A549 (cell line): ENCODE data around the gene PNPLA3. TPM values are rescaled to one million over a fixed set of nuclear protein-coding genes. Genes with fewer than 3 reads are reported as not detected.

Experiments
- ATAC-seq, 2 experiments: fragments of 200-7000 bp in 1 of 2; fragments of >200 bp in 1 of 2; cut with Nextera tagmentation in 1 of 2; cut with Tn5 transposase in 1 of 2; 3 replicates each; pipeline versions ENCODE4 v1.8.0 to v1.9.1; 2018 to 2020; ENCODE audit warnings: mild to moderate bottlenecking in 1 of 2, moderate library complexity in 1 of 2
- CTCF ChIA-PET: fragments of 300-600 bp; sonication (Branson Sonifier 250); formaldehyde crosslinking; extraction: SDS; loops from one replicate; lab custom pipeline; 2021; ENCODE audit warnings: antibody characterized with exemption, inconsistent platforms; lab: Yijun Ruan, JAX
- POLR2A ChIA-PET: fragments of 350-600 bp; formaldehyde crosslinking; extraction: SDS; loops from one replicate; lab custom pipeline; 2021; ENCODE audit warnings: antibody characterized with exemption, inconsistent platforms; lab: Yijun Ruan, JAX
- DNase-seq, 2 experiments: peaks; one replicate each; pipeline versions ENCODE4 v3.0.0 to v3.0.0-alpha.2; 2011 to 2016; ENCODE audit warnings: low read depth in 1 of 2, low spot score in 1 of 2
- FAIRE-seq: peaks from 2 replicates; lab custom pipeline; 2011; peaks lifted over from hg19 to GRCh38; lab: Jason Lieb, UNC
- H3K27ac ChIP-seq, 2 experiments: fragments of >200 bp; sonication (Bioruptor Twin); formaldehyde crosslinking; 3 replicates each; pipeline ENCODE4 v1.5.1; 2016 to 2017
- H3K4me1 ChIP-seq: fragments of >200 bp; sonication (Bioruptor Twin); formaldehyde crosslinking; 3 replicates; pipeline ENCODE4 v1.6.1; 2016
- H3K4me2 ChIP-seq: fragments of >200 bp; sonication (Bioruptor Twin); formaldehyde crosslinking; 3 replicates; pipeline ENCODE4 v1.6.1; 2016
- H3K4me3 ChIP-seq: fragments of >200 bp; sonication (Bioruptor Twin); formaldehyde crosslinking; 3 replicates; pipeline ENCODE4 v1.5.1; 2016
- H3K9me3 ChIP-seq: fragments of >200 bp; sonication (Bioruptor Twin); formaldehyde crosslinking; 3 replicates; pipeline ENCODE4 v1.6.1; 2016
- BHLHE40 ChIP-seq: IDR thresholded peaks from 2 replicates; pipeline ENCODE4 v1.6.1; 2012; ENCODE audit warnings: low read depth, low read length, inconsistent platforms
- CBX2 ChIP-seq: fragments of 200-600 bp; sonication (generic); IDR thresholded peaks from 2 replicates; pipeline ENCODE4 v1.6.1; 2016; ENCODE audit warnings: low read depth, mild to moderate bottlenecking, borderline replicate concordance
- CEBPB ChIP-seq, 2 experiments: fragments of >200 bp in 1 of 2; sonication (Bioruptor Twin) in 1 of 2; formaldehyde crosslinking in 1 of 2; IDR thresholded peaks; 2 replicates each; pipeline ENCODE4 v1.6.1; 2012 to 2016
- EHF ChIP-seq: fragments of 250-450 bp; sonication (Bioruptor Pico); IDR thresholded peaks from 2 replicates; pipeline ENCODE4 v1.5.0; 2020; ENCODE audit warnings: mild to moderate bottlenecking
- EP300 ChIP-seq, 2 experiments: fragments of >200 bp; sonication (Bioruptor Twin); formaldehyde crosslinking; IDR thresholded peaks; 2 replicates in 1 of 2; 3 replicates in 1 of 2; pipeline ENCODE4 v1.6.1; 2016 to 2017
- FOSL2 ChIP-seq, 2 experiments: fragments of 450-650 bp in 1 of 2; fragments of >200 bp in 1 of 2; sonication (Bioruptor Twin) in 1 of 2; formaldehyde crosslinking; IDR thresholded peaks; 2 replicates each; pipeline versions ENCODE4 v1.5.0 to v1.6.1; 2016 to 2020; ENCODE audit warnings: mild to moderate bottlenecking in 1 of 2, moderate library complexity in 1 of 2
- GATA3 ChIP-seq: IDR thresholded peaks from 2 replicates; pipeline ENCODE4 v1.6.1; 2012; ENCODE audit warnings: borderline replicate concordance
- HDAC2 ChIP-seq: fragments of 200-600 bp; sonication (generic); IDR thresholded peaks from 2 replicates; pipeline ENCODE4 v1.6.1; 2016
- HEYL ChIP-seq: fragments of 250-450 bp; sonication (Bioruptor Pico); IDR thresholded peaks from 2 replicates; pipeline ENCODE4 v1.8.0; 2021; ENCODE audit warnings: mild to moderate bottlenecking, moderate library complexity
- HOXB5 ChIP-seq: fragments of 250-450 bp; sonication (Bioruptor Pico); IDR thresholded peaks from 2 replicates; pipeline ENCODE4 v1.5.0; 2020; ENCODE audit warnings: mild to moderate bottlenecking, moderate library complexity
- JUNB ChIP-seq: fragments of >200 bp; sonication (Bioruptor Twin); formaldehyde crosslinking; IDR thresholded peaks from 2 replicates; pipeline ENCODE4 v1.6.1; 2016
- MYC ChIP-seq: IDR thresholded peaks from 2 replicates; pipeline ENCODE4 v1.6.1; 2012; ENCODE audit warnings: mild to moderate bottlenecking, inconsistent platforms, low read length, improper control_type of control experiment, borderline replicate concordance
- NPAS2 ChIP-seq: fragments of 250-450 bp; sonication (Bioruptor Pico); IDR thresholded peaks from 2 replicates; pipeline ENCODE4 v1.8.0; 2022; ENCODE audit warnings: mild to moderate bottlenecking, moderate library complexity, borderline replicate concordance
- NR3C1 ChIP-seq: fragments of >200 bp; sonication (Bioruptor Twin); formaldehyde crosslinking; IDR thresholded peaks from 3 replicates; pipeline ENCODE4 v1.6.1; 2017
- POLR2A ChIP-seq: IDR thresholded peaks from 2 replicates; pipeline ENCODE4 v1.6.1; 2012; ENCODE audit warnings: mild to moderate bottlenecking, low read length
- RCOR1 ChIP-seq: fragments of 150-350 bp; IDR thresholded peaks from 2 replicates; pipeline ENCODE4 v1.6.1; 2014; ENCODE audit warnings: antibody characterized with exemption, low read length, low read depth
- SMC3 ChIP-seq: fragments of >200 bp; sonication (Bioruptor Twin); formaldehyde crosslinking; IDR thresholded peaks from 3 replicates; pipeline ENCODE4 v1.6.1; 2018; ENCODE audit warnings: inconsistent platforms
- SREBF2 ChIP-seq: fragments of 450-650 bp; IDR thresholded peaks from 2 replicates; pipeline ENCODE4 v1.6.1; 2014; ENCODE audit warnings: mild to moderate bottlenecking, moderate library complexity
- TFCP2L1 ChIP-seq: fragments of 250-450 bp; sonication (Bioruptor Pico); IDR thresholded peaks from 2 replicates; pipeline ENCODE4 v1.5.0; 2021; ENCODE audit warnings: mild to moderate bottlenecking
- WGBS: methylation state at CpG from one replicate; pipeline ENCODE4 v1.1.6; 2017; ENCODE audit errors: missing lambda C conversion rate; 5-methylcytosine and 5-hydroxymethylcytosine counted together
- polyA plus RNA-seq, 4 experiments: library from polyadenylated mRNA; depleted of rRNA in 3 of 4; stranded (reverse); fragments of >200 nt; fragmentation: RNase III in 1 of 4; extraction: RNeasy Plus Mini Kit Qiagen cat#74134 plus additional on column Dnase treatment in 1 of 4; gene quantifications; 2 replicates in 3 of 4; 3 replicates in 1 of 4; pipeline ENCODE4 v1.2.3, GENCODE V29; 2011 to 2017
- TF ChIP-seq, protein P1 (sequence below): fragments of 150-350 bp; IDR thresholded peaks from 2 replicates; pipeline ENCODE4 v1.6.1; 2014; ENCODE audit warnings: low read depth, mild to moderate bottlenecking, low read length
- TF ChIP-seq, protein P2 (sequence below): fragments of >200 bp; sonication (Bioruptor Twin); formaldehyde crosslinking; IDR thresholded peaks from 3 replicates; pipeline ENCODE4 v1.6.1; 2016

PNPLA3 gene
- polyA plus RNA-seq, 2 of the 4 experiments (the other 2 are of a cell fraction) = 1.3 to 1.8 TPM

DNA sequence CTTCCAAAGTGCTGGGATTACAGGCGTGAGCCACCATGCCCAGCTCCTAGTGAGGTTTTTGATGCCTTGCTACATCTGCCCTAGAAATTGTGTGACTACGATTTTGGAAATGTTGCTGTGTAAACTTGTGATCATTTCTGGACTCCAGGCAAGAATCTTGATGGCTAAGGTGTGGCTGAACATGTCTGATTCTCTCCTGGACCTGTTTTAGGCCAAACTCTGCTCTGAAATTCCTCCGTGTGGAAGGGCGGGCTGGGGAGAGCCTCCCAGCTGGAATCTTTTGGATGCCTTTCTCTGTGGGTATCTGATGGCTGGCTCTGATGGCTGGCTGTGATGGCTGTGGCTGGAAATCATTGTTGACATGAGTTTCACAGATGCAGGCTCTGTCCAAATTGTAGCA lies 8.2 kb downstream of the PNPLA3 start:
- Histone ChIP-seq H3K4me1 (no peaks in the 10 kb centered on the region), H3K27ac (no peak overlapping the region), H3K4me3 (no peak overlapping the region), H3K4me2 (no peak overlapping the region), H3K9me3 (no peaks in the 10 kb centered on the region)
- FAIRE-seq (no peak), DNase-seq (no peak), ATAC-seq (no peak)
- 50% methylated on average over 2 of the region's 4 CpGs for WGBS
- ChIA-PET CTCF (interaction anchor here (1.7 kb wide), 1 partner anchor 14 kb away, joined by 13 read pairs; no protein-coding TSS in a partner anchor), POLR2A (no interaction called here)
- TF ChIP-seq SREBF2 (no peak), FOSL2 (IDR thresholded peaks at IDR 0.05) (no peak), FOSL2 (CRISPR knock-in tag; IDR thresholded peaks at IDR 0.05) (no peak), EHF (CRISPR knock-in tag) (no peak), HOXB5 (CRISPR knock-in tag) (no peak), JUNB (no peak), MYC (no peak), NPAS2 (no peak), NR3C1 (no peak), CEBPB (IDR thresholded peaks at IDR 0.05) (no peak), GATA3 (no peak), BHLHE40 (no peak)
- TF ChIP-seq, protein P1, sequence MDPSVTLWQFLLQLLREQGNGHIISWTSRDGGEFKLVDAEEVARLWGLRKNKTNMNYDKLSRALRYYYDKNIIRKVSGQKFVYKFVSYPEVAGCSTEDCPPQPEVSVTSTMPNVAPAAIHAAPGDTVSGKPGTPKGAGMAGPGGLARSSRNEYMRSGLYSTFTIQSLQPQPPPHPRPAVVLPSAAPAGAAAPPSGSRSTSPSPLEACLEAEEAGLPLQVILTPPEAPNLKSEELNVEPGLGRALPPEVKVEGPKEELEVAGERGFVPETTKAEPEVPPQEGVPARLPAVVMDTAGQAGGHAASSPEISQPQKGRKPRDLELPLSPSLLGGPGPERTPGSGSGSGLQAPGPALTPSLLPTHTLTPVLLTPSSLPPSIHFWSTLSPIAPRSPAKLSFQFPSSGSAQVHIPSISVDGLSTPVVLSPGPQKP = no peak

DNA sequence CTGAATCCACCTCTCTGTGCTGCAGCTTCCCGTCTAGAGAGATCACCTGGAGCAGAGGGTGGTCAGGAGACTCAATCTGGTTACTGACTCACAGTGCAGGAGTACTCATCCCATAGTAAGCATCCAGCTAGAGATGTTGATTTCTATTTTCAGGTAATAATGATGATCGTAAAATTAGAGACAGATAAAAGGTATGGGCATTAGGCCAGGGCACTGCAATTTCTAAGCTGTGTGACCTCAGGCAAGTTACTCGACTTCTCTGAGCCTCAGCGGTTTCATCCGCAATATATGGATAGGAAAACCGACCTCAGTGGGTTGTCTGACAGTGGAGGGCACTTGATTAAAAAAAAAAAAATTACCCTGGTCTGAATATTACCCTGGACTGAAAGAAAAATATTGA lies 17.8 kb downstream of the PNPLA3 start:
- TF ChIP-seq TFCP2L1 (CRISPR knock-in tag) (no peak), POLR2A (no peak), NR3C1 (no peak), JUNB (no peak), SMC3 (no peak), CBX2 (no peak), HEYL (CRISPR knock-in tag) (no peak), RCOR1 (no peak), HDAC2 (no peak)
- TF ChIP-seq, protein P2, sequence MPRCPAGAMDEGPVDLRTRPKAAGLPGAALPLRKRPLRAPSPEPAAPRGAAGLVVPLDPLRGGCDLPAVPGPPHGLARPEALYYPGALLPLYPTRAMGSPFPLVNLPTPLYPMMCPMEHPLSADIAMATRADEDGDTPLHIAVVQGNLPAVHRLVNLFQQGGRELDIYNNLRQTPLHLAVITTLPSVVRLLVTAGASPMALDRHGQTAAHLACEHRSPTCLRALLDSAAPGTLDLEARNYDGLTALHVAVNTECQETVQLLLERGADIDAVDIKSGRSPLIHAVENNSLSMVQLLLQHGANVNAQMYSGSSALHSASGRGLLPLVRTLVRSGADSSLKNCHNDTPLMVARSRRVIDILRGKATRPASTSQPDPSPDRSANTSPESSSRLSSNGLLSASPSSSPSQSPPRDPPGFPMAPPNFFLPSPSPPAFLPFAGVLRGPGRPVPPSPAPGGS = no peak
- POLR2A ChIA-PET = interaction anchor here (0.6 kb wide), 1 partner anchor 265 kb away, joined by 3 read pairs; no protein-coding TSS in a partner anchor
- Histone ChIP-seq H3K4me3 (no peak overlapping the region), H3K27ac (no peak overlapping the region), H3K4me1 (no peaks in the 10 kb centered on the region), H3K4me2 (no peak overlapping the region), H3K9me3 (no peaks in the 10 kb centered on the region)
- FAIRE-seq (no peak), DNase-seq (no peak), ATAC-seq (no peak)
- WGBS = 70% methylated on average over 6 of the region's 6 CpGs
- CTCF ChIA-PET = interaction anchor here (0.6 to 1.7 kb wide), 8 partner anchors 11 to 710 kb away, joined by 3 read pairs; no protein-coding TSS in a partner anchor

DNA sequence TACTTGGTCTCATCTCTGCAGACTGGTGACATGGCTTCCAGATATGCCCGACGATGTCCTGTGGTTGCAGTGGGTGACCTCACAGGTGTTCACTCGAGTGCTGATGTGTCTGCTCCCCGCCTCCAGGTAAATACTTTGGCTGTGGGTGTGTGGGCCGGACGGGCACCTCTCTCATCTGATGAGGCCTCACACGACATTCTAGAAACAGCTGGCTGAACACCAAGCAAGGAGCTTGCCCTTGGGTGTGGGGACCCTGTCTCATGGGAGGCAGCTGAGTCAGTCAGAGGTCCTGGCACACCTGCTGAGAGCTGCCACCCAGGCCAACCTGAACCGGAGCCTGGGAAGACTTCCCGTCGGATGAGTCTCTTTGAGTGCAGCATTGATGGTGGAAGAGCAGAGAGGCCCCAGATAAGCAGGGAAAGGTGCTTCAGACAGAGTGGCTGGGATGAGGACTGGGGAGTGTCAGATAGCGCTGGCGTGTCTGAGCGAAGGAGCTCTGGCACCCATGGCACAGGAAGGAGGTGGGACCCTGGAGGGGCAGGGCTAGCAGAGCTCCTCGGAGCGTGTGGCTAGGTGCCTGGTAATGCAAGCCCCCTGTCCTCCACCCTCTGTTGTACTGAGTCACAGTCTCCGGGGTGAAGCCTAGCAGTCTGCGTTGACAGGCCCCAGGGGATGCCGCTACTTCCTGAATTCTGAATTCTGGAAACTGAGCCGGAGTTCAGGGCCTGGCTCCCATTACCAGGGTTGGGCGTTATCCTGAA lies 21.2 kb downstream of the PNPLA3 start:
- FAIRE-seq (no peak), ATAC-seq (no peak), DNase-seq (no peak)
- no peaks in the 10 kb centered on the region for H3K4me1 ChIP-seq
- no peaks in the 10 kb centered on the region for H3K9me3 ChIP-seq
- 75% methylated on average over 13 of the region's 20 CpGs for WGBS
- H3K4me3 ChIP-seq = no peak overlapping the region
- ChIA-PET CTCF (interaction anchor here (0.8 to 3.6 kb wide), 17 partner anchors 8 to 713 kb away, joined by 3 to 20 read pairs (median 8); partner anchors contain the start of gene SAMM50), POLR2A (interaction anchor here (1.9 kb wide), 1 partner anchor 10 kb away, joined by 12 read pairs; the partner anchor contains the start of gene SAMM50)
- H3K4me2 ChIP-seq = no peak overlapping the region
- no peak overlapping the region for H3K27ac ChIP-seq
- TF ChIP-seq EP300 (IDR thresholded peaks at IDR 0.05) = no peak
